PFSK-1 (cell line): ENCODE results near the gene SEZ6L2.

Experiments used
- POLR2AphosphoS5 ChIP-seq: IDR thresholded peaks from 2 replicates; pipeline ENCODE4 v1.6.1; 2012; ENCODE audit warnings: low read depth, mild to moderate bottlenecking, control low read depth, low read length, moderate library complexity
- REST ChIP-seq, 2 experiments: IDR thresholded peaks; 2 replicates each; pipeline versions ENCODE4 v1.6.1 to v1.8.0; 2011 to 2012; ENCODE audit warnings: low read depth in 2 of 2, low read length in 2 of 2, control low read depth in 1 of 2, inconsistent platforms in 1 of 2, mild to moderate bottlenecking in 1 of 2, moderate library complexity in 1 of 2; ENCODE audit not compliant: insufficient read depth in 1 of 2
- SIN3A ChIP-seq: IDR thresholded peaks from 2 replicates; pipeline ENCODE4 v1.6.1; 2012; ENCODE audit warnings: mild to moderate bottlenecking, low read length, moderate library complexity, borderline replicate concordance; ENCODE audit not compliant: insufficient read depth
- TAF1 ChIP-seq: IDR thresholded peaks from 2 replicates; pipeline ENCODE4 v1.6.1; 2012; ENCODE audit warnings: low read length, control low read depth, borderline replicate concordance; ENCODE audit not compliant: insufficient read depth

GRCh38 chr16:29916979-29917378 is 17.6 kb upstream of the SEZ6L2 start:
- TF ChIP-seq POLR2AphosphoS5 (no peak), TAF1 (no peak), REST (IDR thresholded peaks at IDR 0.05; ENCODE audit: insufficient read depth in 1 of 2, low read depth in 2 of 2, low read length in 2 of 2) (no peak), SIN3A (no peak)
